ENCODE data around the gene C5orf34. TPM values are rescaled to one million over a fixed set of nuclear protein-coding genes. Genes with fewer than 3 reads are reported as not detected.

Gene C5orf34
- total and polyA plus RNA-seq, 4 donors, result 1.1 to 5.9 (median 1.6) TPM

GRCh38 chr5:43497311-43498104 is 17.4 kb downstream of the C5orf34 start:
- Histone ChIP-seq H3K27ac (ENCODE audit: low read depth in 1 of 2, low read length in 1 of 2) (no peak overlapping the region), H3K36me3 (ENCODE audit: control insufficient read depth in 4 of 4, insufficient read depth in 4 of 4, low read length in 4 of 4) (peaks cover 0 to 6% (median 0%) of the 10 kb centered on the region in 4 donors), H3K4me1 (ENCODE audit: control insufficient read depth in 5 of 5, insufficient read depth in 5 of 5, low read length in 5 of 5) (no peaks in the 10 kb centered on the region), H3K27me3 (ENCODE audit: control insufficient read depth in 3 of 3, insufficient read depth in 3 of 3, low read length in 2 of 3) (no peaks in the 10 kb centered on the region), H3K4me3 (no peak overlapping the region), H3K9ac (ENCODE audit: insufficient read depth in 1 of 2, low read length in 2 of 2) (no peak overlapping the region), H3K9me3 (ENCODE audit: control insufficient read depth in 4 of 4, insufficient read depth in 3 of 4, low read length in 3 of 4) (no peaks in the 10 kb centered on the region)
- no peak for ATAC-seq (ENCODE audit: insufficient read depth, low FRiP score)
- WGBS, 2 donors, result 92 to 97% methylated on average over 5 of the region's 5 CpGs
- DNase-seq, result no peak
- TF ChIP-seq CTCF (IDR thresholded peaks at IDR 0.05; ENCODE audit: control extremely low read depth, extremely low read depth), result no peak

GRCh38 chr5:43491326-43491725 is 23.6 kb downstream of the C5orf34 start:
- H3K9ac ChIP-seq (ENCODE audit: insufficient read depth in 1 of 2, low read length in 2 of 2), result no peak overlapping the region
- H3K27ac ChIP-seq (ENCODE audit: low read depth in 1 of 2, low read length in 1 of 2), result no peak overlapping the region
- no peaks in the 10 kb centered on the region for H3K9me3 ChIP-seq (ENCODE audit: control insufficient read depth in 4 of 4, insufficient read depth in 3 of 4, low read length in 3 of 4)
- 91 to 93% methylated on average over 1 of the region's 1 CpG for WGBS, 2 donors
- H3K36me3 ChIP-seq (ENCODE audit: control insufficient read depth in 4 of 4, insufficient read depth in 4 of 4, low read length in 4 of 4), result peaks cover 0 to 2% (median 0%) of the 10 kb centered on the region in 4 donors
- no peak overlapping the region for H3K4me3 ChIP-seq
- ATAC-seq (ENCODE audit: insufficient read depth, low FRiP score) (no peak), DNase-seq (no peak)
- no peaks in the 10 kb centered on the region for H3K27me3 ChIP-seq (ENCODE audit: control insufficient read depth in 3 of 3, insufficient read depth in 3 of 3, low read length in 2 of 3)
- no peaks in the 10 kb centered on the region for H3K4me1 ChIP-seq (ENCODE audit: control insufficient read depth in 5 of 5, insufficient read depth in 5 of 5, low read length in 5 of 5)
- TF ChIP-seq CTCF (IDR thresholded peaks at IDR 0.05; ENCODE audit: control extremely low read depth, extremely low read depth), result no peak

- no peaks in the 10 kb centered on the region for H3K36me3 ChIP-seq (ENCODE audit: control insufficient read depth in 4 of 4, insufficient read depth in 4 of 4, low read length in 4 of 4)
- WGBS, 2 donors, result 89 to 92% methylated on average over 3 of the region's 3 CpGs
- TF ChIP-seq CTCF (IDR thresholded peaks at IDR 0.05; ENCODE audit: control extremely low read depth, extremely low read depth), result no peak
- no peaks in the 10 kb centered on the region for H3K9me3 ChIP-seq (ENCODE audit: control insufficient read depth in 4 of 4, insufficient read depth in 3 of 4, low read length in 3 of 4)
- no peak overlapping the region for H3K9ac ChIP-seq (ENCODE audit: insufficient read depth in 1 of 2, low read length in 2 of 2)
- no peaks in the 10 kb centered on the region for H3K27me3 ChIP-seq (ENCODE audit: control insufficient read depth in 3 of 3, insufficient read depth in 3 of 3, low read length in 2 of 3)
- H3K27ac ChIP-seq (ENCODE audit: low read depth in 1 of 2, low read length in 1 of 2), result no peak overlapping the region
- H3K4me3 ChIP-seq, result no peak overlapping the region
- H3K4me1 ChIP-seq (ENCODE audit: control insufficient read depth in 5 of 5, insufficient read depth in 5 of 5, low read length in 5 of 5), result peaks cover 0 to 18% (median 4%) of the 10 kb centered on the region in 5 donors
- no peak for ATAC-seq (ENCODE audit: insufficient read depth, low FRiP score)
- DNase-seq, result no peak
Observed at GRCh38 chr5:43486353-43486752, 28.6 kb downstream of the C5orf34 start.

Data from lung (tissue), 12 donors.